Vagina (tissue), 2 donors: ENCODE measurements around the gene CIROP.
A peak's percentile ranks its signal among the peaks of the same experiment; 100 is the strongest.

Experiments
- CTCF ChIP-seq, 3 experiments: fragments of 450-650 bp in 2 of 3; fragments of 200-600 bp in 1 of 3; sonication (generic) in 1 of 3; IDR thresholded peaks; one replicate each; pipeline ENCODE4 v1.5.1; 2017 to 2019; ENCODE audit warnings: antibody characterized with exemption in 3 of 3, mild to moderate bottlenecking in 2 of 3, moderate library complexity in 2 of 3
- POLR2AphosphoS5 ChIP-seq, 2 donors: sonication (generic); formaldehyde crosslinking; IDR thresholded peaks; one replicate each; pipeline ENCODE4 v1.9.0; 2017; ENCODE audit warnings: antibody characterized with exemption in 2 of 2, mild to moderate bottlenecking in 2 of 2, low read depth in 1 of 2; ENCODE audit not compliant: insufficient read depth in 1 of 2

GRCh38 chr14:23078692-23079116, 26.1 kb downstream of the CIROP start:
- TF ChIP-seq CTCF (IDR thresholded peaks at IDR 0.05) (no peak), POLR2AphosphoS5 (IDR thresholded peaks at IDR 0.05; ENCODE audit: insufficient read depth in 1 of 2, low read depth in 1 of 2) (peak; percentile 39 to 88)
